Fibroblast of villous mesenchyme (primary cell): Measurements from ENCODE around the gene ELOA. TPM values are rescaled to one million over a fixed set of nuclear protein-coding genes. Genes with fewer than 3 reads are reported as not detected.
"Not testable (repeated sequence)": the region's sequence is repeated elsewhere in the genome, so short reads cannot be mapped to it uniquely, and the experiment has no call there.

Experiments used
- DNase-seq: peaks from one replicate; pipeline ENCODE4 v3.0.0-alpha.2; 2010; ENCODE audit warnings: low read depth
- H3K4me3 ChIP-seq: 2 replicates; pipeline ENCODE4 v1.5.1; 2011; ENCODE audit warnings: low read depth, mild to moderate bottlenecking, low read length
- total RNA-seq: library from RNA; depleted of rRNA; stranded (reverse); fragments of >200 nt; gene quantifications from 2 replicates; pipeline ENCODE4 v1.2.3, GENCODE V29; 2012
- TF ChIP-seq, protein P1 (sequence below): IDR thresholded peaks from 2 replicates; pipeline ENCODE4 v1.5.1; 2012; ENCODE audit warnings: low read depth, mild to moderate bottlenecking, low read length; ENCODE audit not compliant: insufficient read depth

The ELOA gene
- total RNA-seq, 1 donor, result 46.2 TPM

DNA sequence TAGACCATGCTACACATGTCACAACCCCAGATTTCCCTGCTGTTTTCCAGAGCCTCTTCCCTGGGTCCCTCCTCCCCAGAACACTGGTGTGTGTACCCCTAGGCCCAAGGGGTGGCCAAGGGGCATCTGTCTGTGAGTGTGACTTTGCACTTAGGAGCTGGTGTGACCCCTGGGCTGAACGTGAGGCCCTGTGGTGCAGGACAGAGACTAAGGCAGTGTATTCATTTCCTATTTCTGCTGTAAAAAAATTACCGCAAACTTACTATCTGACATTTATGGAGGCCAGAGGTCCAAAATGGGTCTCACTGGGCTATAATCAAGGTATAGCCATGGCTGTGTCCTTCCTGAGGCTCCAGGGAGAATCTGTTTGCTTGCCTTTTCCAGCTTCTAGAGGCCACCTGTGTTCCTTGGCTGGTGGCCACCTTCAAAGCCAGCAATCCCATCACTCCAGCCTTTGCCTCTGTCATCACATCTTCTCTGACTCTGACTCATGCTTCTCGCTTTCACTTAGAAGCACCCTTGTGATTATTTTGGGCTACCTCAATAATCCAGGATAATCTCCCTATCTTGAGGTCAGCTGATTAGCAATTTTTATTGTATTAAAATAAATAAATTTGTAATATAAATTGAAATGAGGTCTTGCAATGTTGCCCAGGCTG, 24.0 kb upstream of the ELOA start:
- DNase-seq, result peak; percentile 48
- TF ChIP-seq, protein P1, sequence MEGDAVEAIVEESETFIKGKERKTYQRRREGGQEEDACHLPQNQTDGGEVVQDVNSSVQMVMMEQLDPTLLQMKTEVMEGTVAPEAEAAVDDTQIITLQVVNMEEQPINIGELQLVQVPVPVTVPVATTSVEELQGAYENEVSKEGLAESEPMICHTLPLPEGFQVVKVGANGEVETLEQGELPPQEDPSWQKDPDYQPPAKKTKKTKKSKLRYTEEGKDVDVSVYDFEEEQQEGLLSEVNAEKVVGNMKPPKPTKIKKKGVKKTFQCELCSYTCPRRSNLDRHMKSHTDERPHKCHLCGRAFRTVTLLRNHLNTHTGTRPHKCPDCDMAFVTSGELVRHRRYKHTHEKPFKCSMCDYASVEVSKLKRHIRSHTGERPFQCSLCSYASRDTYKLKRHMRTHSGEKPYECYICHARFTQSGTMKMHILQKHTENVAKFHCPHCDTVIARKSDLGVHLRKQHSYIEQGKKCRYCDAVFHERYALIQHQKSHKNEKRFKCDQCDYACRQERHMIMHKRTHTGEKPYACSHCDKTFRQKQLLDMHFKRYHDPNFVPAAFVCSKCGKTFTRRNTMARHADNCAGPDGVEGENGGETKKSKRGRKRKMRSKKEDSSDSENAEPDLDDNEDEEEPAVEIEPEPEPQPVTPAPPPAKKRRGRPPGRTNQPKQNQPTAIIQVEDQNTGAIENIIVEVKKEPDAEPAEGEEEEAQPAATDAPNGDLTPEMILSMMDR, result no peak
- H3K4me3 ChIP-seq, result no peak overlapping the region

DNA sequence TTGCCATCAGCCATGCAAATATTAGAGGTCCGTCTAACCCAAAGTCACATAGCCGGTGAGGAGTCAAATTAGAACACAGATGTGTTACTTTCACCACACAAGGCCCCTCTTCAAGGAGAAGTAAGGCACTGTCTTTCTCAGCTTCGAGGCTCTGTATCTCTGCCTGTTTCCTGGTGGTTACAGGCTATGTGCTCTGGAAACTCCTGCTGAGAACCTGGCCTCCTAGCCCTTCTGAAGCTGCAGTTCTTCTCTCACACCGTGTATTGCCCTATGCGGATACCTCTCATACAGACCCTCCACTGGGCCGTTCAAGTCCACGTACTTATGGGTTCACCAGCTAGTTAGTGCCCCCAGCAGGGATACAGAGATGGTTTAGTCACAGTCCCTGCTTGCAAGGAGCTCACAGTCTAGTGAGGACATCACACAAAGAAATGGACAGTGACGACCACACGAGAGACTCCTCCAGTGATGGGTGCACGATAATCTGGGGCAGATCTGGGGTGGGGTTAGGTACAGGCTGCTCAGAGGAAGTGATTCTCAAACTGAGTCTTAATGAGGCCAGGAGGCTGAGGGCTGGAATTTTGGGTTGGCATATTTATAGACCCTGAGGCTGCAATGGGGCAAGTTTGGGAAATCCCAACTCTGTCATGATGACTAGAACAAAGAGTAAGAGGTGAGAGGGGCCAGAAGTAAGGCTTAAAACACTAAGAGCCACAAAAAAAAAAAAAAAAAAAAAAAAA, 22.8 kb upstream of the ELOA start:
- no peak overlapping the region for H3K4me3 ChIP-seq
- TF ChIP-seq, protein P1, result no peak
- DNase-seq, result no peak

DNA sequence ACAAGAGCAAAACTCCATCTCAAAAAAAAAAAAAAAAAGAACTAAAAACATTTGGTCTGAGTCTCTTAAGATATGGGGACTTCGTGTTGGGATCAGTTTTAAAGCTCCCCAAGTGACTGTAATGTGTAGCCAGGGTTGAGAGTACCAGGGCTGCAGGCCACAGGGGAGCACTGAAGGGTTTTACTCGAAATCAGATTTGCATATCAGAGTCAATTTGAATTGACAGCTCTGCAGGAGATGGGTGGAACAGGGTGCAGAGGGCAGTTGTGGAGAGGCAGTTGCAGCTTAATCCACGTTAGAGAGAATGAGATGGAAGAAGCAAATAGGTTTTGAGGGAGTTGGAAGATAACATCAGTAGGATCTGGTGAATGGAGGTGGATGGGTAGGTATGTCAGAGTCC, 20.6 kb upstream of the ELOA start:
- H3K4me3 ChIP-seq, result no peak overlapping the region
- TF ChIP-seq, protein P1, result no peak
- DNase-seq, result no peak

DNA sequence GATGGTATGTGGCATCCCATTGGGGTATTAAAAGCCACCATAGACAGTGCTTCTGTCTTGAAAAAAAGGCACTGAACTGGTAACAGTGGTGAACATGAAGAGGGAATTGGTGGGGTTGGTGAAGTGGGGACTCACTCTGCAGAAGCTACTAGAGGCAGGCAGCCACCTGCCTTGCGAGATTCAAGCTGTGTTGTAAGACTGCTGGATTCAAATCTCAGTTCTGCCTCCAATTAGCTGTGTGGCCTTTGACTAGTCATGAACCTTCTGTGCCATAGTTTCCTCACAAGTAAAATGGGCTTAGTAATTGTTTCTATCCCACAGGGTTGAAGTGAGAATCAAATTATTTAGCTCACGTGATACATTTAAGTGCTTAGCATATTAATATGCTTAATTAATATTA, 16.6 kb upstream of the ELOA start:
- TF ChIP-seq, protein P1, result no peak
- peak; percentile 25 for DNase-seq
- H3K4me3 ChIP-seq, result no peak overlapping the region

DNA sequence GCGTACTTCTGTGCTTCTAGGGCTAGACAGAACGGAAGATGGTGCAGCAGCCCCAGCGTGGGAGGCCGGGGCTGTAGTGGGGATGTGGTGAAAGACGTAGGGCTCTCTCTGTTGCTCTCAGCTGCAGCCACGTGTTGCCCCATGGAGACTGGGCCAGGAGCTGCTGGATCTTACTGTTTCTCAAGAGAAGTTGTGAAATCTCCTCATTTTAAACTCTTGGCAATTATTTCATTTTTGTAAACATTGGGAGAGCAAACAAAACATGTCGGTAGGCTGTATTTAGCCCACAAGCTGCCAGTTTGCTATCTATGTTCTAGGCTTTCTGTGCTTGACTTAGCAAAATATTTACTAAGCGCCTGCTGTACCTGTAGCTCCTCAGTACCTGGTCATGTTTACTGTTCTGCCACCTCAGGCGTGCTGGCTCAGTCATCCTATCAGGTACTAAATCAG, 15.9 kb upstream of the ELOA start:
- TF ChIP-seq, protein P1, result no peak
- DNase-seq, result peak; percentile 98

DNA sequence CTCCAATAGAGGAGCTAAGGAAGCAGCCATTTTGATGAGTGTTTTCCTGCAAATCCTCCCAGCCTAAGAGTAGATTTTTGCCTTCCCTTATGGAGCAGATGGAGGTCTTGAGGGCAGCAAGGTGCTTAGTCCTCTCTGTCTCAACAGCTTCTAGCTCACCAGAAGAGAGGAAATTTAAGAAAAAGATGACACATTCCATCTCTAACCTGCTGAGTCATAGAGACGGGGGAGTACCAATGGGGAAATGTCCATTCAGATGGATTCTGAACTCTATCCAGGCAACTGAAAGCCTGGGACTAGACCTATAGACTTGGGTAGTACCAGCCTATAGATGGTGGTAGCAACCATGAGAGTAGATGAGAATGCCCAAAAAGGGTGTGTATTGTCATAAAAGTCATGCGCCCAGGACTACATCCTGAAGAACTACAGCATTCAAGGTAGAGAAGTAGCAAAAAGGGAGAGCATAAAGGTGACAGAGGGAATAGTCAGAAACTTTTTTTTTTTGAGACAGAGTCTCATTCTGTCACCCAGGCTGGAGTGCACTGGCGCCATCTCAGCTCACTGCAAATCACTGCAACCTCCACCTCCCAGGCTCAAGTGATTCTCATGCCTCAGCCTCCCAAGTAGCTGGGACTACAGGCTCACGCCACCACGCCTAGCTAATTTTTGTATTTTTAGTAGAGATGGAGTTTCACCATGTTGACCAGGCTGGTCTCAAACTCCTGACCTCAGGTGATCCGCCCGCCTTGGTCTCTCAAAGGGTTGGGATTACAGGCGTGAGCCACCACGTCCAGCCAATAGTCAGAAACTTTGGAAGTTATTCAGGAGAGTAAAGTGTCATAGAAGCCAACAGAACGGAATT, 10.7 kb upstream of the ELOA start:
- peak; percentile 41 for DNase-seq
- TF ChIP-seq, protein P1, result no peak
- H3K4me3 ChIP-seq, result no peak overlapping the region

More for the DNA sequence above, 15.9 kb upstream of the ELOA start:
- H3K4me3 ChIP-seq, result no peak overlapping the region

DNA sequence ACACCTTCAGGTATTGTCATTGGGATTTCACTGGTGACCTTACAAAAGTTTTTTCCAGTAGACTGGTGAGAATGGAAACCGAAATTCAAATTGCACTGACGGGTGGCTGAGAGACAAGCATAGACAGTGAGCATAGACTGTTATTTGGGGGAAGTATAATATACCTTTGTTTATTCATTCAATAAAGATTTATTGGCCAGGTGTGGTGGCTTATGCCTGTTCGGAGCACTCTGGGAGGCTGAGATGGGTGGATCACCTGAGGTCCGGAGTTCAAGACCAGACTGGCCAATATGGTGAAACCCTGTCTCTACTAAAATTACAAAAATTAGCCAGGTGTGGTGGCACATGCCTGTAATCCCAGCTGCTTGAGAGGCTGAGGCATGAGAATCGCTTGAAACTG, 10.0 kb upstream of the ELOA start:
- not testable (repeated sequence) for H3K4me3 ChIP-seq, DNase-seq
